Measurements from ENCODE around the gene GLDN. TPM values are rescaled to one million over a fixed set of nuclear protein-coding genes. Genes with fewer than 3 reads are reported as not detected.

GLDN gene
- total RNA-seq, 4 donors from 2014 or later: 68.6 to 85.4 (median 79.3) TPM

- 92 to 93% methylated on average over 5 of the region's 5 CpGs for WGBS, 2 donors
- Histone ChIP-seq H3K27ac (no peak overlapping the region), H3K36me3 (no peaks in the 10 kb centered on the region), H3K27me3 (no peaks in the 10 kb centered on the region), H3K9me3 (no peaks in the 10 kb centered on the region), H3K4me1 (peaks cover 0 to 25% (median 8%) of the 10 kb centered on the region in 4 donors), H3K4me3 (no peak overlapping the region)
- no peak for DNase-seq (ENCODE audit: low spot score in 2 of 2)
- no peak for TF ChIP-seq POLR2A (IDR thresholded peaks at IDR 0.05)
- TF ChIP-seq EP300 (IDR thresholded peaks at IDR 0.05): no peak
- TF ChIP-seq CTCF (IDR thresholded peaks at IDR 0.05): no peak
These were observed 6.4 kb upstream of the GLDN start for GRCh38 chr15:51335087-51335486.

GRCh38 chr15:51335538-51336410 lies 5.7 kb upstream of the GLDN start:
- H3K27ac ChIP-seq: peak overlapping the region in 1 of 4 donors; percentile 46
- 82% methylated on average over 9 of the region's 9 CpGs for WGBS, 2 donors

GRCh38 chr15:51338496-51338895 lies 3.0 kb upstream of the GLDN start, which contains the start of gene CYP19A1:
TSS of gene CYP19A1 (minus strand) at chr15:51338596. CDS start at chr15:51242912, 95,684 bp downstream.
- Histone ChIP-seq H3K4me1 (peaks cover 0 to 38% (median 8%) of the 10 kb centered on the region in 4 donors), H3K27me3 (no peaks in the 10 kb centered on the region), H3K9me3 (no peaks in the 10 kb centered on the region), H3K4me3 (no peak within 1 kb of the TSS), H3K36me3 (no peaks in the 10 kb centered on the region), H3K27ac (peak within 1 kb of the TSS in 1 of 4 donors; percentile 12)
- DNase-seq (ENCODE audit: low spot score in 2 of 2): no peak
- WGBS, 2 donors: 91 to 95% methylated on average over 6 of the region's 6 CpGs
- TF ChIP-seq EP300 (IDR thresholded peaks at IDR 0.05): no peak
- TF ChIP-seq CTCF (IDR thresholded peaks at IDR 0.05): no peak

More at GRCh38 chr15:51335538-51336410, 5.7 kb upstream of the GLDN start:
- Histone ChIP-seq H3K4me3 (no peak overlapping the region), H3K4me1 (peaks cover 0 to 25% (median 8%) of the 10 kb centered on the region in 4 donors), H3K9me3 (no peaks in the 10 kb centered on the region), H3K27me3 (no peaks in the 10 kb centered on the region), H3K36me3 (no peaks in the 10 kb centered on the region)
- no peak for DNase-seq (ENCODE audit: low spot score in 2 of 2)
- TF ChIP-seq POLR2A (IDR thresholded peaks at IDR 0.05): no peak
- TF ChIP-seq CTCF (IDR thresholded peaks at IDR 0.05): no peak
- TF ChIP-seq EP300 (IDR thresholded peaks at IDR 0.05): no peak

GRCh38 chr15:51342227-51342999 lies 958 bp downstream of the GLDN start:
- Histone ChIP-seq H3K27me3 (no peaks in the 10 kb centered on the region), H3K9me3 (no peaks in the 10 kb centered on the region), H3K4me3 (peak overlapping the region; percentile 33 to 60 (median 47)), H3K4me1 (peaks cover 0 to 32% (median 2%) of the 10 kb centered on the region in 4 donors), H3K36me3 (no peaks in the 10 kb centered on the region), H3K27ac (peak overlapping the region; percentile 8 to 87 (median 50))
- peak in 1 of 2 donors; percentile 47 for DNase-seq (ENCODE audit: low spot score in 2 of 2)
- TF ChIP-seq EP300 (IDR thresholded peaks at IDR 0.05) (no peak), CTCF (IDR thresholded peaks at IDR 0.05) (no peak)
- WGBS, 2 donors: 57 to 68% methylated on average over 16 of the region's 16 CpGs

Data from tibial nerve (tissue), 4 donors.